MG63 (cell line): ENCODE data around the gene COX5A. TPM values are rescaled to one million over a fixed set of nuclear protein-coding genes. Genes with fewer than 3 reads are reported as not detected.
"Not testable (repeated sequence)": the region's sequence is repeated elsewhere in the genome, so short reads cannot be mapped to it uniquely, and the experiment has no call there.

Experiments
- DNase-seq: peaks from one replicate; pipeline ENCODE4 v3.0.0-alpha.2; 2020
- H3K27me3 ChIP-seq: fragments of 250-450 bp; sonication (Bioruptor Pico); 2 replicates; pipeline ENCODE4 v1.5.1; 2020; ENCODE audit warnings: mild to moderate bottlenecking, moderate library complexity
- H3K36me3 ChIP-seq: fragments of 250-450 bp; sonication (Bioruptor Pico); 2 replicates; pipeline ENCODE4 v1.5.1; 2020; ENCODE audit warnings: mild to moderate bottlenecking, moderate library complexity
- H3K4me3 ChIP-seq: fragments of 250-450 bp; sonication (Bioruptor Pico); 2 replicates; pipeline ENCODE4 v1.5.1; 2020; ENCODE audit warnings: mild to moderate bottlenecking, moderate library complexity
- H3K9me3 ChIP-seq: fragments of 250-450 bp; sonication (Bioruptor Pico); 2 replicates; pipeline ENCODE4 v1.5.1; 2020; ENCODE audit warnings: mild to moderate bottlenecking, moderate library complexity
- total RNA-seq: library from RNA; depleted of rRNA; stranded (reverse); fragments of >200 nt; shearing (Covaris generic); gene quantifications from 2 replicates; pipeline ENCODE4 v1.2.3, GENCODE V29; 2014; ENCODE audit warnings: low replicate concordance

Gene COX5A
- total RNA-seq, 1 experiment from 2014 or later, result 343 TPM

DNA sequence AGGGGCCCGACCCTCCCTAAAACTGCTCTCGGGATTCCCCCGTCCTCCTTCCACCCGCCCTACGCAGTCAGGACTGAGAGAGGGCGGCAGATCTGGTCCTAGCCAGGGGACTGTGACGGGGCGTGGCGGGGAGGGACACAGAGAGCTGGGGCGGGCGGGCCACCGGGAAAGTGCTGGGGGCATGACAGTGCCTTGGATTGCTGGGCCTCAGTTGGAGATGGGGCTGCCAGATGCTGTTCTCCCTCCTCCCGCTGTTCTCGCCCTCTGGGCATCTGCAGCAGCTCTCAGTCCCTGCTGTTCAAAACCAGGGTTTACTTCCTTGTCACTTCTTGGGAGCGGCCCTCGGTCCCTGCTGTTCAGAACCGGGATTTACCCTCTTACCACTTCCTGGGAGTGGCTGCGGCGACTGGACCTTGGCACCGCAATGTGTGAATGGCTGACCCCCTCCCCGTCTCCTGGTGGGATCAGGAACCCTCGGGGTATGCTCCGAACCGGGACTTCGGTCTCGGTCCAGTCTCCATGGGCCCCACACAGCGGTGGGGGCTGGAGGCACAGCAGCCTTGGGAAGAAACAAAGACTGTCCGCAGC lies 20.5 kb upstream of the COX5A start:
- Histone ChIP-seq H3K36me3 (no peaks in the 10 kb centered on the region; the same call in 1 of the 2 replicates), H3K27me3 (no peaks in the 10 kb centered on the region), H3K4me3 (no peak overlapping the region), H3K9me3 (no peaks in the 10 kb centered on the region)
- no peak for DNase-seq

- H3K9me3 ChIP-seq, result no peaks in the 10 kb centered on the region
- no peak for DNase-seq
- H3K36me3 ChIP-seq, result no peaks in the 10 kb centered on the region; the same call in 1 of the 2 replicates
- H3K27me3 ChIP-seq, result no peaks in the 10 kb centered on the region
- H3K4me3 ChIP-seq, result peak overlapping the region; percentile 53
Observed at GRCh38 chr15:74957476-74958035, 19.7 kb upstream of the COX5A start.

- no peaks in the 10 kb centered on the region for H3K9me3 ChIP-seq
- H3K27me3 ChIP-seq, result no peaks in the 10 kb centered on the region
- H3K4me3 ChIP-seq, result peak within 1 kb of the TSS; percentile 53
- H3K36me3 ChIP-seq, result no peaks in the 10 kb centered on the region; the same call in 1 of the 2 replicates
- peak; percentile 82 for DNase-seq
Observed at GRCh38 chr15:74956648-74957475, 19.0 kb upstream of the COX5A start, which contains the start of gene RPP25. TSS of gene RPP25 (minus strand) at chr15:74956772. CDS start at chr15:74956583, 189 bp downstream.

GRCh38 chr15:74955796-74956647 lies 18.1 kb upstream of the COX5A start:
- peak; percentile 81 for DNase-seq
- Histone ChIP-seq H3K27me3 (no peaks in the 10 kb centered on the region), H3K4me3 (peak overlapping the region; percentile 53), H3K9me3 (no peaks in the 10 kb centered on the region), H3K36me3 (no peaks in the 10 kb centered on the region; the same call in 1 of the 2 replicates)

- Histone ChIP-seq H3K27me3 (no peaks in the 10 kb centered on the region), H3K9me3 (no peaks in the 10 kb centered on the region), H3K4me3 (peak overlapping the region; percentile 53), H3K36me3 (no peaks in the 10 kb centered on the region; the same call in 1 of the 2 replicates)
- DNase-seq, result no peak
Observed at GRCh38 chr15:74955017-74955416, 17.1 kb upstream of the COX5A start.

DNA sequence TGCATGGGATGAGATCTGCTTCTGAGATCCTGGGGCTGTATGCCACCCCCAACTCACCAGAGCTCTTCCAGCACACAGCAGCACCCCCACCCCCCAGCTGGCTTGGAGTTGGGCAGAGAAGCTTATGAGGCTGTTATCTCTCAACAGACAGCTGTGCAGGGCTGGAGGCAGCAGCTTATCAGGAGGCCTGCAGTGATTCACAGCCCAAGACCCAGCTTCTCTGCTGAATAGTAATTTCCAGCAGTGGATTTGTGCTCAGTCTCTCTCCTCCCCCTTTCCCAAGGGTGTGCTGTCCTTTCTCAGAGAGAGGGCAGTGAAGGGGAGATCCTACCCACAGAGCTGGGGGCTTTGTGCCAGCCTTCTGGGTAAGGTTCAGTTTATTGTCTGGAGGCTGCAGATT lies 16.6 kb upstream of the COX5A start:
- peak; percentile 45 for DNase-seq
- H3K4me3 ChIP-seq, result peak overlapping the region; percentile 53; the same call in 1 of the 2 replicates
- H3K36me3 ChIP-seq, result no peaks in the 10 kb centered on the region; the same call in 1 of the 2 replicates
- no peaks in the 10 kb centered on the region for H3K27me3 ChIP-seq
- no peaks in the 10 kb centered on the region for H3K9me3 ChIP-seq

DNA sequence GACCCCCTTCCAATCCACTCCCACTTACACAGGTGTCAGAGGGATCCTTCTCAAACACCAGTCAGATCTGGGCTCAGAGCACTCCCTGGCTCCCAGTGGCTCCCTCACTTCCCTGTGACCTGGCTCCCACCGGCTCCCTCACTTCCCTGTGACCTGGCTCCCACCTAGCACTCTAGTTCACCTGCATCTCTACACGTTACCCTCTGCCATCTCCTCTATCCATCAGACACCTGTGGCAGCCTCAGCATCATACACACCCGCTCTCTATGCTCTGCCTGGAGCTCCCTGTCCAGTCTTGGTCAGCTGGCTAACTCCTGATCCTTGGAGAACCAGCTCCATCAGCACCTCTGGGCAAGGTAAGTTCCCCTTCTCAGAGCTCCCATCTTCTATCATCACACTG lies 13.1 kb upstream of the COX5A start:
- Histone ChIP-seq H3K27me3 (no peaks in the 10 kb centered on the region), H3K4me3 (no peak overlapping the region), H3K36me3 (no peaks in the 10 kb centered on the region; the same call in 1 of the 2 replicates), H3K9me3 (no peaks in the 10 kb centered on the region)
- no peak for DNase-seq

DNA sequence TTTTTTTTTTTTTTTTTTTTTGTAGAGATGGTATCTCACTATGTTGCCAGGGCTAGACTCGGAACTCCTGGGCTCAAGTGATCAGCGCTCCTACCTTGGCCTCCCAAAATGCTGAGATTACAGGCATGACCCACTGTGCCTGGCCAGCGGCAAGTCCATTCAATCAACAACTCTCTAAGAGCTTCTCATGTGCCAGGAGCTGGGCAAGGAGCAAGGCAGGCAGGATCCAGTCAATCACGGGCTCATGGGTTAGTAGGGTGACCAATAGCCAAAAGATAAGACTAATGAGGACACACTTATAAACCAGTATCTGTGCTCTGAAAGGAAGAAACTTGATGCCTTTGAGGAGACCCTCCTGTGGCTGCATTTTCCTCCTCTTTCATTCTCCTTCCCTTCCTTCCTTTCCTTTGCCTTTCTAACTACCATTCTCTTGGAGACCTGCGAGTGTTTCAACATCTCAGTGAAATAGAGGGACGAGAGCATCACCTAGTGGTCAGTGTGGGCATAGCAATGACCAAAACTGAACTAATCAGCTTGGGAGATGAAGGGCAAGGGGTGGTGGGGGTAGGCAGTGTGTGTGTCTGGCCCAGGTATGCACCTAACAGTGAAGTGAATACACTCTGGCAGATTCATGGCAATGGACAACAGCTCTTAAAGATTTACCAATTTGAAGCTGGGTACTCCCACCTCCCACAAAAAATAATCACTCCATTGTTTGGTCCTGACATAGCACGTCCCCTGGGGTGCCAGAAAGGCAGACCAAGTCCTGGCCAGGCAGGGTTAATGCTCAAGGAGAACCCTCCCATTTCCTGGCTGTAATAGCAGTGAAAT lies 12.4 kb upstream of the COX5A start:
- H3K27me3 ChIP-seq, result no peaks in the 10 kb centered on the region

DNA sequence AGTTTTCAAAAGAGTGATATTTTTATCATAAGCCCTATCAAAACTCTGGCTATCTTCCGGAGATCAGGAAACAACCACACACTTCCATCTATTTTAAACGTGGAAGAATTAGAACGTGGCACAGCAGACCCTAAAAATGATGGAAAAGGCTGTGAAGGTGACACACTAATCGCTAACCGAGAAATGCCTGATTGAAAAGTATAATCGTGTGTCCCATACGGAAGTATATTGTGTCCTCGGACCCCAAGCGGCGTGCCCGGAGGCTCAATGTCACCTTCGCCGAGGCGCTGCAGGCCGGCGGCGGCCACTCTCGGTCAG lies 642 bp downstream of the COX5A start:
- Histone ChIP-seq H3K4me3 (peak overlapping the region; percentile 100), H3K27me3 (no peaks in the 10 kb centered on the region), H3K9me3 (no peaks in the 10 kb centered on the region), H3K36me3 (peaks cover 36% of the 10 kb centered on the region)
- DNase-seq, result no peak

More for the DNA sequence above, 12.4 kb upstream of the COX5A start:
- peak; percentile 49 for DNase-seq
- H3K4me3 ChIP-seq, result no peak overlapping the region
- H3K36me3 ChIP-seq, result no peaks in the 10 kb centered on the region; the same call in 1 of the 2 replicates
- H3K9me3 ChIP-seq, result no peaks in the 10 kb centered on the region

- not testable (repeated sequence) for H3K27me3 ChIP-seq
Observed at GRCh38 chr15:74935193-74935592, 2.7 kb downstream of the COX5A start.

GRCh38 chr15:74933573-74933972 lies 4.3 kb downstream of the COX5A start:
- Histone ChIP-seq H3K4me3 (no peak overlapping the region), H3K27me3 (no peaks in the 10 kb centered on the region), H3K36me3 (peaks cover 62% of the 10 kb centered on the region), H3K9me3 (no peaks in the 10 kb centered on the region)
- DNase-seq, result no peak

More at GRCh38 chr15:74935193-74935592, 2.7 kb downstream of the COX5A start:
- not testable (repeated sequence) for H3K4me3 ChIP-seq, H3K9me3 ChIP-seq
- peaks cover 48% of the 10 kb centered on the region for H3K36me3 ChIP-seq
- peak; percentile 17 for DNase-seq

- no peaks in the 10 kb centered on the region for H3K9me3 ChIP-seq
- H3K36me3 ChIP-seq, result peaks cover 80% of the 10 kb centered on the region
- no peaks in the 10 kb centered on the region for H3K27me3 ChIP-seq
- no peak overlapping the region for H3K4me3 ChIP-seq
- DNase-seq, result no peak
Observed at GRCh38 chr15:74928771-74929198, 9.1 kb downstream of the COX5A start.

GRCh38 chr15:74924525-74924924 lies 13.3 kb downstream of the COX5A start:
- H3K27me3 ChIP-seq, result no peaks in the 10 kb centered on the region
- H3K4me3 ChIP-seq, result no peak overlapping the region
- H3K9me3 ChIP-seq, result no peaks in the 10 kb centered on the region
- no peak for DNase-seq
- H3K36me3 ChIP-seq, result peaks cover 92% of the 10 kb centered on the region

GRCh38 chr15:74920456-74920855 lies 17.4 kb downstream of the COX5A start:
- H3K36me3 ChIP-seq, result peaks cover 92% of the 10 kb centered on the region

GRCh38 chr15:74917676-74918075 lies 20.2 kb downstream of the COX5A start:
- Histone ChIP-seq H3K9me3 (no peaks in the 10 kb centered on the region), H3K27me3 (no peaks in the 10 kb centered on the region), H3K36me3 (peaks cover 88% of the 10 kb centered on the region), H3K4me3 (no peak overlapping the region)
- no peak for DNase-seq

More at GRCh38 chr15:74920456-74920855, 17.4 kb downstream of the COX5A start:
- DNase-seq, result no peak
- H3K4me3 ChIP-seq, result no peak overlapping the region
- no peaks in the 10 kb centered on the region for H3K9me3 ChIP-seq
- no peaks in the 10 kb centered on the region for H3K27me3 ChIP-seq

DNA sequence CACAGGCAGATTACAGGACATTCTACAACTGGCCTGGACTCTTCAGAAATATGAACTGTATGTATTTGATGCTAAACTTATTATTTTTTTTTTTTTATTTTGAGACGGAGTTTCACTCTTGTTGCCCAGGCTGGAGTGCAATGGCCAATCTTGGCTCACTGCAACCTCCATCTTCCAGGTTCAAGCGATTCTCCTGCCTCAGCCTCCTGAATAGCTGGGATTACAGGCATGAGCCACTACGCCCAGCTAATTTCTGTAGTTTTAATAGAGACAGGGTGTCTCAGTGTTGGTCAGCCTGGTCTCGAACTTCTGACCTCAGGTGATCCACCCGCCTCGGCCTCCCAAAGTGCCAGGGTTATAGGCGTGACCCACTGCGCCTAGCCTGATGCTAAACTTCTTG lies 24.1 kb downstream of the COX5A start:
- not testable (repeated sequence) for H3K27me3 ChIP-seq, H3K4me3 ChIP-seq, DNase-seq, H3K9me3 ChIP-seq
- peaks cover 61% of the 10 kb centered on the region for H3K36me3 ChIP-seq
